RKO (cell line): ENCODE results near the gene BRF1.
"Not testable (repeated sequence)": the region's sequence is repeated elsewhere in the genome, so short reads cannot be mapped to it uniquely, and the experiment has no call there.

Experiments
- DNase-seq: peaks from one replicate; pipeline ENCODE4 v3.0.0-alpha.2; 2016; ENCODE audit warnings: low spot score

BRF1 gene

GRCh38 chr14:105290621-105291346 lies 10.0 kb downstream of the BRF1 start:
- no peak for DNase-seq

GRCh38 chr14:105288936-105289335 lies 11.9 kb downstream of the BRF1 start:
- DNase-seq, result not testable (repeated sequence)

- no peak for DNase-seq
Observed at GRCh38 chr14:105287249-105288102, 13.3 kb downstream of the BRF1 start.

- DNase-seq, result no peak
Observed at GRCh38 chr14:105286759-105287144, 14.0 kb downstream of the BRF1 start.

- DNase-seq, result no peak
Observed at GRCh38 chr14:105285174-105285573, 15.6 kb downstream of the BRF1 start.

- no peak for DNase-seq
Observed at GRCh38 chr14:105283899-105284298, 16.9 kb downstream of the BRF1 start.

GRCh38 chr14:105283028-105283427 lies 17.8 kb downstream of the BRF1 start:
- DNase-seq, result no peak

- DNase-seq, result no peak
Observed at GRCh38 chr14:105282098-105282725, 18.6 kb downstream of the BRF1 start.

- DNase-seq, result peak; percentile 64
Observed at GRCh38 chr14:105281371-105282097, 19.3 kb downstream of the BRF1 start.

- no peak for DNase-seq
Observed at GRCh38 chr14:105280525-105280924, 20.3 kb downstream of the BRF1 start.

GRCh38 chr14:105279642-105280361 lies 21.0 kb downstream of the BRF1 start:
- no peak for DNase-seq

- not testable (repeated sequence) for DNase-seq
Observed at GRCh38 chr14:105277448-105277847, 23.4 kb downstream of the BRF1 start.

GRCh38 chr14:105275267-105275946 lies 25.4 kb downstream of the BRF1 start:
- no peak for DNase-seq

- DNase-seq, result no peak
Observed at GRCh38 chr14:105274637-105275036, 26.2 kb downstream of the BRF1 start.

GRCh38 chr14:105273062-105273461 lies 27.7 kb downstream of the BRF1 start:
- no peak for DNase-seq

- DNase-seq, result no peak
Observed at GRCh38 chr14:105272623-105273022, 28.2 kb downstream of the BRF1 start.

- DNase-seq, result no peak
Observed at GRCh38 chr14:105271224-105271890, 29.4 kb downstream of the BRF1 start.

GRCh38 chr14:105269405-105269804 lies 31.4 kb downstream of the BRF1 start:
- DNase-seq, result no peak

GRCh38 chr14:105268736-105269354 lies 32.0 kb downstream of the BRF1 start:
- no peak for DNase-seq
